Central memory CD8-positive, alpha-beta T cell (primary cell): ENCODE results near the gene LINC00632.

Experiments
- ATAC-seq: fragments of 150-1000 bp; cut with Tn5 transposase; replicated peaks from 2 replicates; pipeline ENCODE4 v1.10.0; 2022; ENCODE audit warnings: mild to moderate bottlenecking, moderate FRiP score, moderate number of reproducible peaks; ENCODE audit not compliant: poor library complexity, severe bottlenecking; ENCODE audit errors: extremely low read depth
- DNase-seq, 2 donors: peaks; one replicate each; pipeline ENCODE4 v3.0.0; 2021; ENCODE audit warnings: low spot score in 2 of 2
- H3K27ac Mint-ChIP-seq: one replicate; pipeline ENCODE4 v1.8.0; 2022; ENCODE audit warnings: low read depth, mild to moderate bottlenecking, moderate library complexity, mixed read lengths
- H3K27me3 Mint-ChIP-seq: one replicate; pipeline ENCODE4 v1.8.0; 2022; ENCODE audit warnings: mixed read lengths
- H3K36me3 Mint-ChIP-seq: one replicate; pipeline ENCODE4 v1.8.0; 2022; ENCODE audit warnings: mild to moderate bottlenecking, moderate library complexity, mixed read lengths; ENCODE audit not compliant: insufficient read depth
- H3K4me1 Mint-ChIP-seq: one replicate; pipeline ENCODE4 v1.8.0; 2022; ENCODE audit warnings: mixed read lengths
- H3K4me3 Mint-ChIP-seq: one replicate; pipeline ENCODE4 v1.8.0; 2022; ENCODE audit warnings: mild to moderate bottlenecking, moderate library complexity, mixed read lengths
- H3K9me3 Mint-ChIP-seq: one replicate; pipeline ENCODE4 v1.8.0; 2022; ENCODE audit warnings: mixed read lengths

Gene LINC00632

GRCh38 chrX:140723121-140723715 lies 13.7 kb downstream of the LINC00632 start:
- Mint-ChIP-seq H3K4me3 (no peak overlapping the region), H3K27ac (no peak overlapping the region), H3K9me3 (no peaks in the 10 kb centered on the region), H3K27me3 (no peaks in the 10 kb centered on the region), H3K36me3 (no peaks in the 10 kb centered on the region), H3K4me1 (no peaks in the 10 kb centered on the region)
- DNase-seq = no peak
- ATAC-seq = no peak

GRCh38 chrX:140724309-140724708 lies 14.8 kb downstream of the LINC00632 start:
- DNase-seq = no peak
- H3K27ac Mint-ChIP-seq = no peak overlapping the region
- ATAC-seq = no peak
- no peaks in the 10 kb centered on the region for H3K36me3 Mint-ChIP-seq
- no peaks in the 10 kb centered on the region for H3K27me3 Mint-ChIP-seq
- H3K4me3 Mint-ChIP-seq = no peak overlapping the region
- H3K9me3 Mint-ChIP-seq = no peaks in the 10 kb centered on the region
- H3K4me1 Mint-ChIP-seq = no peaks in the 10 kb centered on the region

GRCh38 chrX:140724736-140725135 lies 15.2 kb downstream of the LINC00632 start:
- Mint-ChIP-seq H3K4me3 (no peak overlapping the region), H3K4me1 (no peaks in the 10 kb centered on the region), H3K27ac (no peak overlapping the region), H3K36me3 (no peaks in the 10 kb centered on the region), H3K9me3 (no peaks in the 10 kb centered on the region), H3K27me3 (no peaks in the 10 kb centered on the region)
- ATAC-seq = no peak
- DNase-seq = no peak

GRCh38 chrX:140725500-140725899 lies 15.9 kb downstream of the LINC00632 start:
- Mint-ChIP-seq H3K9me3 (no peaks in the 10 kb centered on the region), H3K4me1 (no peaks in the 10 kb centered on the region)
- no peak for ATAC-seq

GRCh38 chrX:140733766-140734342 lies 24.3 kb downstream of the LINC00632 start:
- Mint-ChIP-seq H3K36me3 (no peaks in the 10 kb centered on the region), H3K4me1 (no peaks in the 10 kb centered on the region), H3K27me3 (no peaks in the 10 kb centered on the region), H3K27ac (no peak overlapping the region), H3K9me3 (no peaks in the 10 kb centered on the region), H3K4me3 (no peak overlapping the region)
- DNase-seq = no peak
- no peak for ATAC-seq

More at GRCh38 chrX:140725500-140725899, 15.9 kb downstream of the LINC00632 start:
- DNase-seq = no peak
- H3K27me3 Mint-ChIP-seq = no peaks in the 10 kb centered on the region
- no peaks in the 10 kb centered on the region for H3K36me3 Mint-ChIP-seq
- H3K27ac Mint-ChIP-seq = no peak overlapping the region
- no peak overlapping the region for H3K4me3 Mint-ChIP-seq

GRCh38 chrX:140744085-140744484 lies 34.5 kb downstream of the LINC00632 start:
- Mint-ChIP-seq H3K4me1 (no peaks in the 10 kb centered on the region), H3K27ac (no peak overlapping the region), H3K4me3 (no peak overlapping the region), H3K27me3 (no peaks in the 10 kb centered on the region), H3K36me3 (no peaks in the 10 kb centered on the region), H3K9me3 (peaks cover 11% of the 10 kb centered on the region)
- DNase-seq = no peak
- no peak for ATAC-seq

GRCh38 chrX:140756941-140757340 lies 47.4 kb downstream of the LINC00632 start:
- no peaks in the 10 kb centered on the region for H3K9me3 Mint-ChIP-seq
- no peaks in the 10 kb centered on the region for H3K4me1 Mint-ChIP-seq
- H3K27me3 Mint-ChIP-seq = no peaks in the 10 kb centered on the region
- DNase-seq (no peak), ATAC-seq (no peak)
- H3K4me3 Mint-ChIP-seq = no peak overlapping the region
- H3K27ac Mint-ChIP-seq = no peak overlapping the region
- no peaks in the 10 kb centered on the region for H3K36me3 Mint-ChIP-seq

- ATAC-seq (no peak), DNase-seq (no peak)
- H3K27me3 Mint-ChIP-seq = peaks cover 9% of the 10 kb centered on the region
- H3K4me3 Mint-ChIP-seq = no peak overlapping the region
- H3K4me1 Mint-ChIP-seq = no peaks in the 10 kb centered on the region
- no peaks in the 10 kb centered on the region for H3K36me3 Mint-ChIP-seq
- no peaks in the 10 kb centered on the region for H3K9me3 Mint-ChIP-seq
- no peak overlapping the region for H3K27ac Mint-ChIP-seq
Measured at GRCh38 chrX:140762061-140762460, 52.5 kb downstream of the LINC00632 start.

GRCh38 chrX:140764401-140764919 lies 54.9 kb downstream of the LINC00632 start:
- H3K4me3 Mint-ChIP-seq = no peak overlapping the region
- H3K9me3 Mint-ChIP-seq = no peaks in the 10 kb centered on the region
- no peaks in the 10 kb centered on the region for H3K36me3 Mint-ChIP-seq
- H3K27ac Mint-ChIP-seq = no peak overlapping the region
- H3K4me1 Mint-ChIP-seq = no peaks in the 10 kb centered on the region
- DNase-seq = no peak
- ATAC-seq = no peak
- H3K27me3 Mint-ChIP-seq = peaks cover 9% of the 10 kb centered on the region

- Mint-ChIP-seq H3K27me3 (peaks cover 9% of the 10 kb centered on the region), H3K36me3 (no peaks in the 10 kb centered on the region)
- no peak for ATAC-seq
Measured at GRCh38 chrX:140765043-140765784, 55.7 kb downstream of the LINC00632 start.

GRCh38 chrX:140766024-140766611 lies 56.6 kb downstream of the LINC00632 start:
- DNase-seq (no peak), ATAC-seq (no peak)
- Mint-ChIP-seq H3K27me3 (peaks cover 9% of the 10 kb centered on the region), H3K4me1 (no peaks in the 10 kb centered on the region), H3K9me3 (no peaks in the 10 kb centered on the region), H3K27ac (no peak overlapping the region), H3K36me3 (no peaks in the 10 kb centered on the region), H3K4me3 (no peak overlapping the region)

More at GRCh38 chrX:140765043-140765784, 55.7 kb downstream of the LINC00632 start:
- H3K9me3 Mint-ChIP-seq = no peaks in the 10 kb centered on the region
- H3K4me3 Mint-ChIP-seq = no peak overlapping the region
- no peak for DNase-seq
- H3K27ac Mint-ChIP-seq = no peak overlapping the region
- no peaks in the 10 kb centered on the region for H3K4me1 Mint-ChIP-seq

GRCh38 chrX:140767646-140768045 lies 58.1 kb downstream of the LINC00632 start:
- no peak overlapping the region for H3K4me3 Mint-ChIP-seq
- H3K27me3 Mint-ChIP-seq = peaks cover 9% of the 10 kb centered on the region
- H3K27ac Mint-ChIP-seq = no peak overlapping the region
- H3K36me3 Mint-ChIP-seq = no peaks in the 10 kb centered on the region
- no peaks in the 10 kb centered on the region for H3K4me1 Mint-ChIP-seq
- H3K9me3 Mint-ChIP-seq = peaks cover 6% of the 10 kb centered on the region
- ATAC-seq (no peak), DNase-seq (no peak)
